IMR-90 (cell line): Measurements from ENCODE around the gene NSUN6.
"Not testable (repeated sequence)": the region's sequence is repeated elsewhere in the genome, so short reads cannot be mapped to it uniquely, and the experiment has no call there.

Experiments used
- CEBPB ChIP-seq: IDR thresholded peaks from 2 replicates; pipeline ENCODE4 v1.6.1; 2012; ENCODE audit warnings: low read depth, low read length, improper control_type of control experiment
- CTCF ChIP-seq: conservative IDR thresholded peaks from 2 replicates; pipeline ENCODE4 v1.5.1; 2012; ENCODE audit warnings: mild to moderate bottlenecking, low read depth, low read length, improper control_type of control experiment
- FOS ChIP-seq: fragments of 150-350 bp; IDR thresholded peaks from 2 replicates; pipeline ENCODE4 v1.6.1; 2016; ENCODE audit warnings: low read depth, low read length
- MAFK ChIP-seq: IDR thresholded peaks from 2 replicates; pipeline ENCODE4 v1.6.1; 2012; ENCODE audit warnings: low read depth, low read length, improper control_type of control experiment
- MAZ ChIP-seq: IDR thresholded peaks from 2 replicates; pipeline ENCODE4 v1.6.1; 2012; ENCODE audit warnings: low read depth, mild to moderate bottlenecking, low read length, improper control_type of control experiment, moderate library complexity, borderline replicate concordance
- MXI1 ChIP-seq: IDR thresholded peaks from 2 replicates; pipeline ENCODE4 v1.6.1; 2012; ENCODE audit warnings: low read depth, mild to moderate bottlenecking, low read length, moderate library complexity, borderline replicate concordance
- POLR2A ChIP-seq: IDR thresholded peaks from 2 replicates; pipeline ENCODE4 v1.6.1; 2012; ENCODE audit warnings: mild to moderate bottlenecking, low read depth, low read length
- RAD21 ChIP-seq: IDR thresholded peaks from 2 replicates; pipeline ENCODE4 v1.6.1; 2012; ENCODE audit warnings: low read length, improper control_type of control experiment
- RCOR1 ChIP-seq: IDR thresholded peaks from 2 replicates; pipeline ENCODE4 v1.6.1; 2012; ENCODE audit warnings: mild to moderate bottlenecking, low read length, improper control_type of control experiment; ENCODE audit not compliant: insufficient replicate concordance
- RFX5 ChIP-seq: IDR thresholded peaks from 2 replicates; pipeline ENCODE4 v1.8.0; 2012; ENCODE audit warnings: low read depth, mild to moderate bottlenecking, low read length, moderate library complexity
- SMC3 ChIP-seq: fragments of 150-350 bp; IDR thresholded peaks from 2 replicates; pipeline ENCODE4 v1.6.1; 2016; ENCODE audit warnings: low read depth, mild to moderate bottlenecking, antibody characterized with exemption, low read length, moderate library complexity
- USF2 ChIP-seq: fragments of 150-350 bp; IDR thresholded peaks from 2 replicates; pipeline ENCODE4 v1.6.1; 2017; ENCODE audit warnings: mild to moderate bottlenecking, antibody characterized with exemption, low read length, low read depth

- not testable (repeated sequence) for TF ChIP-seq SMC3, RAD21, CTCF, MAZ, POLR2A, CEBPB, USF2, MXI1, RCOR1, FOS, RFX5, MAFK
These were observed 23.9 kb downstream of the NSUN6 start for GRCh38 chr10:18627452-18628018.
